GM21717 (cell line): ENCODE data around the gene ARL9.
A peak's percentile ranks its signal among the peaks of the same experiment; 100 is the strongest.

Experiments
- ATAC-seq: cut with Tn5 transposase; IDR thresholded peaks from one replicate; pipeline ENCODE4 v1.9.1; 2021; ENCODE audit warnings: mild to moderate bottlenecking, moderate library complexity; ENCODE audit not compliant: unreplicated experiment

Gene ARL9

DNA sequence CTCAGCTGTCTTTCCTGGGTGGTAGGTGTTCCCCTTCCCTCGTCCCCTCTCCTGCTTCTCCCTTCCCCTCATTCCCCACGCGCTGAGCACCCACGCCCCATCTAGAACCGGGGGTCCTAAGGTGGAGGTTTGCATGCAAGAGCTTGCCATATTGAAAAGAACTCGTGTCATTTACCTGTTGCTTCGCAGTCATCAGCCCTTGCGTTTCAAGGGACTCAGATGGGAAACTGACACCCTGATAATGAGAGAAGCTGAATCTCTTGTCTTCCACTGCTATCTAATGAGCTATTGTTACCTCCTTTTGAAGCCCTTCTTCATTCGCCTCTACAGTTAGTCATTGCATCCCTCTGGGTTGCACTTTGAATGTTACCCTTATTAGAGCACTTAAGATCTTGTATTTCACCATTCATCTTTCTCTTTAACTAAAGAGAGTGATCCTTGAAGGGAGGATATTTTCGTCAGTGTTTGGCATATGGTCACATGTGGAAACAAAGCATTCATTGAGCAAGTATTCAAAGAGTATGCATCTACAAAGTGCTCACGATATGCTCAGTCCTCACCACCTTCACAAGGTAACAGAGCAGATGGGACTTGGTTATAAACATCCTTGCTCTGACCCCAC is 25.7 kb downstream of the ARL9 start:
- no peak for ATAC-seq

DNA sequence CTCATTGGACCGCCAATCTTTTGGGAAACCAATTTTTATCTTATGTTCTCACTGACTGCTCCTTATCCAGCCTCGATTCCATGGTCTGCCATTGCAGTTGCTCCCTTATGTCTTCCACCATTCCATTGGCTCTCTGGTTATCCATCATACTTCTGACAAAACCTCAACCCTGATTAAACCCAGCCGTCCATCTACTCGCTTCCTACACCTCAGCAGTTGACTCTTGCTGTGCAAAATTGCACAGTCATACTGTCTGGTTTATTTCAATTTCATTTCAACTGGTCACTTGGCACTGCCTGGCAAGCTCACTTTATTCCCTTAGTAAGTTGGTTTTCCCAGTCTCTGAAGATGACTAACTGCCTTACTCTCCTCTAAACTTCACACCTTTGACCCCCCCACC is 26.2 kb downstream of the ARL9 start:
- ATAC-seq, result no peak

DNA sequence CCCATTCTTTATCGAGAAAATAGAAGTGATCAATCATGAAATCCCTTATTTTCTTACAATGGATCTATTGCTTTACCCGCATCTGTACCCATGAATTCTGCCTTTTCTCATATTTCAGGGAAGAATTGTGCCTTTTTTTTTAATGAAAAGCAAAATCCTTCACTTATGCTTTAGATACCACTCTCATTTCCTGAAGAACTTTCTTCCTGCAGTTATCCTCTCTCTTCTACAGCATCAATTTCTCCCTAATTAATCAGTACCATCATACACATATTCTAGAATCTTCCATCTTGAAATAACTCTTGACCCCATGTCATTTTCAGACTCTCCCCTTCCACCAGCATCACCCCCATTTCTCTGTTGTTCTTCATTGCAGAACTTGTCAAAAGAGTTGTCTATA is 26.6 kb downstream of the ARL9 start:
- no peak for ATAC-seq

DNA sequence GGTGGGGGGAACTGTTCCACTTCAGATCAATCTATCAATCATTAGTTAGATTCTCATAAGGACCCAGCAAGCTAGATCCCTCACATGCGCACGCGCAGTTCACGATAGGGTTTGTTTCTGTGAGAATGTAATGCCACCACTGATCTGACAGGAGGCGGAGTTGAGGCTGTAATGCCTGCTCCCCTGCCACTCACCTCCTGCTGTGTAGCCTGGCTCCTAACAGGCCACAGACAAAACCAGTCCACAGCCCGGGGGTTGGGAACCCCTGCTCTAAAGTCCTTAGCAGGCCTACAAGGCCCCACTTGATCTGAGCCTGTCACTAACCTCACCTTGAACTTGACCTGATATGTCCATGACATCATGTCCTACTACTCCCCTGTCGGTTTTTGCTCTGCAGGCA is 30.3 kb downstream of the ARL9 start:
- no peak for ATAC-seq

DNA sequence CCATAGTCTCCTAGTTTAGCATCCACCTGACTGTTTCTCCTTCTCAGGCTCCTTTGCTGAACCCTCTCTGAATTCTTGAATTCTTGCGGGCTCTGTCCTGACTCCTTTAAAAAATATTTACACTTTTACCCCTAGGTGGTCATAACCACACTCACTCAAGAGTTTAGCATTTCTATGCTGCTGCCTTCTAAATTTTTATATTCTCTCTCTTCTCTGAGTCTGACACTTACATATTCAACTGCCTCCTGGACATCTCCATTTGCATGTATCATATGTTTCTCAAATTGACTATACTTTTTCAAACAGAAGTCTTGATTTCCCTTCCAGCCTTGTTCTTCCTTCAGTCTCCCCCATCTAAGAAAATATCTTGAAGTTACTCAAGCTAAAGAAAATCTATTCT is 31.6 kb downstream of the ARL9 start:
- no peak for ATAC-seq

DNA sequence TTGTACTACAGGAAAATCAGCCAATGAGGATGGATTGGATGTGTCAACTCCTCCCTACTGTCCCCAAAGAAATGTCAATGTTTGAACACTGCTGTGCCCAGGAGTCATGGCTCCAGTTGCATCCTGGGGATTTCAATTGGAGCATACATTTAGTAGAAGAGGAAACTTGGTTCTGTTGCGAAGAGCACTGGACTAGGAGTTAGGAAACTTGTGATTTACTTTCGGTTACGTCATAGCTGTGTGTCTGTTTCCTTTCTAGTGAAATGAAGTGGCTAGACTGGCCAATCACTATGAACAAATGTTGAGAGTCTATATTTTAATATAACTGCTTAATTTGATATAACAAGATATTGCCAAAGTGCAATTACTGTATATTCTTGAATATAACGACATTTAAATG is 35.2 kb downstream of the ARL9 start:
- no peak for ATAC-seq

DNA sequence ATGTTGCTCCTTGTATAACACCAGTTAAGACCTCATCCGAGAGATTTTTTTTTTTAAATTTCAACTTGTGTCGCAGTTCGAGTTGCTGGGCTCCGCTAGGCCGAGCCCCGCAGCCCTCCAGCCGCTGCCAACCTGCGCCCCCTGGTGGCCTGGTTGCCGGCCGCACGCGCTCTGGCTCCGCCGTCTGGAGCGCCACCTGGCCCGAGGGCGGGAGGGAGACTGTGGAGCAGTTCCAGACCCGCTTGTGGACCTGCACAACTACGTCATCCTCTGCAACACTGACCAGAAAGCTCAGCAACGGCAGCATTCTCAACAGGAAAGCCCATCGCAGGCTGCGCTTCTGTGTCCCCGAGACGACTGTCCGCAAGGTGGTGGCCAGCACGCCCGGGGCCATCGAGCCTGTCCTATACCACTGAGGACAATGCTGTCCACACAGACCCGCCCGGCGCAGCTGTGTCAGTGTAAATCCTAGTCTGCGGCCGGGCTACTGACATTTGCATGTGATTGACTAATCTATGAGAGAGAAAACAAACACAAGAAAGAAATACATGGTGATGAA is 39.1 kb downstream of the ARL9 start:
- peak; percentile 97 for ATAC-seq

DNA sequence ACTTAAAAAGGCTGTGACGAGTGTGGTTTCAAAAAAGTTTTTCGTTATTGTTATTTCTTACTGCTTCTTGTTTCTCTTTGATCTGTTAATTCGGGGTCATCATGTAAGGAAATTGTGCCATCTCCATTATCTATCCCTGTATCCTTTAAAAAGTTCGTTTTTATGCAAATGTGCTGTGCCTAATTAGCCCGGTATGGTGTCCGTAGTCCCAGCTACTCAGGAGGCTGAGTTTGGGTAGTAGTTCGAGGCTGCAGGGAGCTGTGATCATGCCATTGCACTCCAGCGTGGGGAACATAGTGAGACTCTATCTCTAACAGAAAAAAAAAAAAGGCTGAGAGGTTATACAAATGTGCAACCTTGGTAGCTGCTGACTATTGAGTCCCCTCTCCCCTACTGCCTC is 45.1 kb downstream of the ARL9 start:
- no peak for ATAC-seq

DNA sequence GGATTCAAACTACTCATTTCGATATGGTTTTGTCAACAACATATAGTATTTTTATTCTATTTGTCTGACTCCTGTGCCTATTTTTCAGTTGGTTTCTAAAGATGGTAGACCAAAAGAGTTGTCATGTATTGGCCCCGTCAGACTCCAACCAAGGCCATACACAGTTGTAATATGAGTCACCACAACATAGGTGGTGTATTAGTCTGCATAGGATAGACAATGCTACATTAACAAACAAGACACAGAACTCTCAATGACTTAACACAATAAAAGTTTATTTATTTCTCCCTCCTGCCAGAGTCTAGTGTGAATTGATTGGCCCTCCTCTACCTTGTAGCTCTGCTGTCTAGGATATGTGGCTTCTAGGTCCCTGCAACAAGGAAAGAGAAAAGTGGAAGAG is 45.9 kb downstream of the ARL9 start:
- ATAC-seq, result no peak

DNA sequence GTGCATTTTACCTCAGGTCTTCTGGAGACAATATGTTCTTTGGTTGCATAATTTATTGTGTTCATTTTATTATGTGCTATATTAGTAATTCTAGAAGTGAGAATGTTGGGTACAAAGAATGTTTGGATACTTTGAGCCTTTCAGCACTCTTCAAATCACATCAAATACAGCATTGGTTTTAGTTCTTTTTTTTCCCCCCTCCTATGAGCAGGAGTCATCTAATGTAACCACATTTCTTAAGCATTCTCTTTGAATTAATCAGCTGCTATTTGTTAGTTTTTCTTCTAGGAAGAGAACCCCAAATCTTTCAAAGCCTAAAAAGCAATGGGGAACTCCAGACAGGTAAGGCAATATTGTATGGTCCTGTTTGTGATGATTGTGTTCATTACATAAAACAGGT is 46.7 kb downstream of the ARL9 start:
- no peak for ATAC-seq

DNA sequence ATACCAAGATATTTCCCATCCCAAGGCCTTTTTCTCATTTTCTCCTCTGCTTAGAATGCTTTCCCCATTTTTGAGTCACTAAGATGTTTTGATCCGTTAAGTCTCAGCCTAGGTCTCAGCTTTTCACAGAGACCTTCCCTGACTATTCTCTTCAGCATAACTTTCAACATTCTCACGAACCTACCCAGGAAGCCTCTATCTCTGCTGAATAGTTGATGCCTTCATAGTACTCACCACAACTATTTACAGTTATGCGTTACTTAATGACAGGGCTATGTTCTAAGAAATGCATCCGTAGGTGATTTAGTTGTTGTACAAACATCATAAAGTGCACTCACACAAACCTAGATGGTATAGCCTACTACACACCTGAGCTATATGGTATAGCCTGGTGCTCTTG is 64.5 kb downstream of the ARL9 start:
- no peak for ATAC-seq
